ES-I3 (cell line): ENCODE data around the gene GJD3.
"Not testable (repeated sequence)": the region's sequence is repeated elsewhere in the genome, so short reads cannot be mapped to it uniquely, and the experiment has no call there.

Experiments
- H3K36me3 ChIP-seq: 2 replicates; pipeline ENCODE4 v1.6.1; 2013; ENCODE audit warnings: mild to moderate bottlenecking, low read length, control low read depth, moderate library complexity; ENCODE audit not compliant: insufficient read depth
- H3K4me1 ChIP-seq: 2 replicates; pipeline ENCODE4 v1.6.1; 2013; ENCODE audit warnings: mild to moderate bottlenecking, control low read depth, low read length; ENCODE audit not compliant: insufficient read depth
- H3K9ac ChIP-seq: 2 replicates; pipeline ENCODE4 v1.6.1; 2013; ENCODE audit warnings: low read depth, mild to moderate bottlenecking, low read length, moderate library complexity
- H3K9me3 ChIP-seq: 2 replicates; pipeline ENCODE4 v1.6.1; 2013; ENCODE audit warnings: mild to moderate bottlenecking, low read length, moderate library complexity; ENCODE audit not compliant: control insufficient read depth, insufficient read depth

The GJD3 gene, protein sequence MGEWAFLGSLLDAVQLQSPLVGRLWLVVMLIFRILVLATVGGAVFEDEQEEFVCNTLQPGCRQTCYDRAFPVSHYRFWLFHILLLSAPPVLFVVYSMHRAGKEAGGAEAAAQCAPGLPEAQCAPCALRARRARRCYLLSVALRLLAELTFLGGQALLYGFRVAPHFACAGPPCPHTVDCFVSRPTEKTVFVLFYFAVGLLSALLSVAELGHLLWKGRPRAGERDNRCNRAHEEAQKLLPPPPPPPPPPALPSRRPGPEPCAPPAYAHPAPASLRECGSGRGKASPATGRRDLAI

DNA sequence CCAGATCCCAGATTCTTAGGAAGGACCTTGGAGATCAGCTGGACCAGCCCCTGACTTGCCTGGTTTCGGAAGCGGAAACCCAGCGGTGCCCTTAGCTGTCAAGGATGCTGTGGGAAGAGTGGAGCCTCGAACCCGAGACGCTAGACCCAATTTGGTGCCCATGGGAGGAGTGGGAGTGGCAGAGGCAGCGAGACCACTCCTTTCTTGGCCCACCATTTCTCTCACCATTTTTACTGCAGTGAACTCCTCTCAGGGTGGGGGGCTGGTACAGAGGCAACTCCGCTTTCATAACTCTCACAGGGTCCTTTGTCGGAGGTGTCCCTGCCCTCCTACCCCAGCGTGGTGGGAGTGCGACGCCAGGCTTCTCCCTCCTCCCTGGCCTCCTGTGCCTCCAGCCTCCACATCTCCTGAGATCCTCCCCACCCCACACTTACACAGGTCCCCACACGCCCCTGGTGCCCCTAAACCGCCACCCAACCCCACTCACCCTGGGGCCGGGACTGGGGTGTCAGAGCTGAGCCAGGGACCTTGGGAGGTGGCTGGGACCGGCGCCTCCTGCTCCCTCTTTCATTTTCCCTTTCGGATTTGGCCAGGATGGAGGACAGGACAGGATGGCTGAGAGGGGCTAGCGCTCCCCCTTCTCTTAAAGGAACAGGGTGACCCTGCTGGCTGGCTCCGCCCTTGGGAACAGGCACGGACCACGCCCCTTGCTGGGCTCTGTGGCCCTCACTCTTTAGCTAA, at the start of gene GJD3:
Gene GJD3, minus strand, starts transcription at position 617 of the 741 bp plus-strand sequence. CDS start 922 bp downstream, outside the sequence.
- Histone ChIP-seq H3K4me1 (peaks cover 11% of the 10 kb centered on the region), H3K9ac (peak within 1 kb of the TSS; percentile 62; the same call in 1 of the 2 replicates), H3K36me3 (no peaks in the 10 kb centered on the region), H3K9me3 (no peaks in the 10 kb centered on the region)

DNA sequence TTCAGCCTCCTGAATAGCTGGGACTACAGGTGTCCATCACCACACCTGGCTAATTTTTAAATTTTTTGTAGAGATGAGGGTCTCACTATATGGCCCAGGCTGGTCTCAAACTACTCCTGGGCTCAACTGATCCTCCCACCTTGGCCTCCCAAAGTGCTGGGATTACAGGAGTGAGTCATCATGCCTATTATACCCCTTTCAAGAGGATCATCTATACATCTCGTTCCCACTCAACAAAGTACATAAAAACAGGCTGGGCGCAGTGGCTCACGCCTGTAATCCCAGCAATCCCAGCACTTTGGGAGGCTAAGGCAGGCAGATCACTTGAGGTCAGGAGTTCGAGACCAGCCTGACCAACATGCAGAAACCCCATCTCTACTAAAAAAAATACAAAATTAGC, 49.8 kb upstream of the GJD3 start:
- not testable (repeated sequence) for H3K9me3 ChIP-seq, H3K9ac ChIP-seq
- Histone ChIP-seq H3K4me1 (peaks cover 27% of the 10 kb centered on the region), H3K36me3 (peaks cover 27% of the 10 kb centered on the region)

DNA sequence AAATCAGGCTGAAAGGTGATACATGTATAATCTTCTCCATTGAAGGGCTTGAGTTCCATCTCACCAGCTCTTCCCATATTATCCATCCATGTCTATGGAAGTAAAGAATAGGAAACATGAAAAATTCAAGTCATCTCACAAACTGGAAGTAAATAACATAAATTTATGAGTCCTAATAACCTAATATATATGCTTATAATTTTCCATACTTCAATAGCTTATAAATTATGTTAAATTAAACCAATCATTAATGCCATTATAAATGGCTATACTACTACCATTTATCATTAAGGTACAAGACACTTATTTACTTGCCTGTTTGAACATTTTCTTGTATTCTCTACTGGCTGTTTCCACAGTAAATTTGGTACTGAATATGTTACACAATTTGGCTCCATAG, 48.3 kb upstream of the GJD3 start:
- no peaks in the 10 kb centered on the region for H3K9me3 ChIP-seq
- H3K36me3 ChIP-seq: peaks cover 33% of the 10 kb centered on the region
- no peak overlapping the region for H3K9ac ChIP-seq
- peaks cover 27% of the 10 kb centered on the region for H3K4me1 ChIP-seq

DNA sequence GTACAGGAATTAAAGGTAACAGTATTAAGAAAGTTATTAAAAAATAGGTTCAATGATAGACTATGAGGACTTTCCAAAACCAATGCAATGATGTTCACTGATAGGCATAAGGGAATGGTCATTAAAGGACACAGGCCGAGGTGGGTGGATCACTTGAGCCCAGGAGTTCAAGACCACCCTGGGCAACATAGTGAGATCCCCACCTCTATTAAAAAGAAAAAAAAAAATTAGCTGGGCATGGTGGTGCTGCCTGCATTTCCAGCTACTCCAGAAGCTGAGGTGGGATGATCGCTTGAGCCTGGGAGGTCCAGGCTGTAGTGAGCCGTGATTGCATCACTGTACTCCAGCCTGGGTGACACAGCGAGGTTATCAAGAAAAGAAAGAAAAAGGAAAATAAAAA, 47.3 kb upstream of the GJD3 start:
- peaks cover 38% of the 10 kb centered on the region for H3K36me3 ChIP-seq

DNA sequence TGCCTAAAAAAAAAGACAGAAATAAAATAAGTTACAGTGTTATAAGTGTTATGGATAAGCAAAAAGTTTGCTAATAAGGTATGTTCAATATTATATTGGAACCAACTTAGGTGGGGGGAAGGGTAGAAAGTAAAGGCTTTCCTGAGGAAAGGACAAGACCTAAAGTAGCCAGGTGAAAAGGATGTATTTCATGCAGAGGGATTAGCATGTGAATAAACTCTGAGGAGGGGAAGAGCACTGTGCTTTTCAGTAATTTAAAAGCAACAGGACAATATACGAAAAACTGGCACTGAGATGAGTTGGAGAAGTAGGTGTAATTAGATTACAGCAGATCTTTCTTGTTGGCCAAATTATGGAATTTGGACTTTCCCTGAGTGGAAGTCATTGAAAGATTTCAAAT, 45.5 kb upstream of the GJD3 start:
- Histone ChIP-seq H3K9me3 (no peaks in the 10 kb centered on the region), H3K4me1 (peaks cover 16% of the 10 kb centered on the region), H3K36me3 (peaks cover 52% of the 10 kb centered on the region), H3K9ac (no peak overlapping the region)

More for the DNA sequence above, 47.3 kb upstream of the GJD3 start:
- H3K9ac ChIP-seq: no peak overlapping the region
- H3K4me1 ChIP-seq: peaks cover 27% of the 10 kb centered on the region
- H3K9me3 ChIP-seq: no peaks in the 10 kb centered on the region

DNA sequence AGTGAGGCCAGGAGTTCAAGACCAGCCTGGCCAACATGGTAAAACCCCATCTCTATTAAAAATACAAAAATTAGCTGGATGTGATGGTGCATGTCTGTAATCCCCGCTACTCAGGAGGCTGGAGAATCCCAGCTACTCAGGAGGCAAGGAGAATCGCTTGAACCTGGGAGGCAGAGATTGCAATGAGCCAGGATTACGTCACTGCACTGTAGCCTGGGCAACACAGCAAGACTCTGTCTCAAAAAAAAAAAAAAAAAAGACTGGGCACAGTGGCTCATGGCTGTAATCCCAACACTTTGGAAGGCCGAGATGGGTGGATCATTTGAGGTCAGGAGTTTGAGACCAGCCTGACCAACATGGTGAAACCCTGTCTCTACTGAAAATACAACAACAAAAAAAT, 45.0 kb upstream of the GJD3 start:
- H3K36me3 ChIP-seq: peaks cover 52% of the 10 kb centered on the region

DNA sequence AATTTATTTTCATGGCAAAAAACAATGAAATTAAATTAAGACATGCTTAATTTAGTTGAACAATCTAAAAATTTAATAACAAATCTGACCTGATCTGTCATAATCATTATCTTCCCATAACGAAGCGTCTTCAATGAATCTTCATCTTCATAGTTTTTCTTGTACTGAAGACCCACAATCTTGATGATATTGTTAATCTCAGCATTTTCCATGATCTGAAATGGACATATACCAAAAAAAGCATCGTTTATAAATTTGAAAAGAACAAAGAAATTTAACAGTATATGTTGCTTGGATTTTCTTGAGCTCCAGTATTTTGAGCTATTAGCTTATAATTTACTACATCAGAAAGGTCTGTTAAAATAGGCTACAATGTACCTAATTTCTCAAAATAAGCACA, 42.9 kb upstream of the GJD3 start:
- Histone ChIP-seq H3K36me3 (peaks cover 49% of the 10 kb centered on the region), H3K4me1 (peaks cover 16% of the 10 kb centered on the region), H3K9me3 (no peaks in the 10 kb centered on the region)

More for the DNA sequence above, 45.0 kb upstream of the GJD3 start:
- H3K9ac ChIP-seq, H3K9me3 ChIP-seq: not testable (repeated sequence)
- H3K4me1 ChIP-seq: peaks cover 16% of the 10 kb centered on the region

DNA sequence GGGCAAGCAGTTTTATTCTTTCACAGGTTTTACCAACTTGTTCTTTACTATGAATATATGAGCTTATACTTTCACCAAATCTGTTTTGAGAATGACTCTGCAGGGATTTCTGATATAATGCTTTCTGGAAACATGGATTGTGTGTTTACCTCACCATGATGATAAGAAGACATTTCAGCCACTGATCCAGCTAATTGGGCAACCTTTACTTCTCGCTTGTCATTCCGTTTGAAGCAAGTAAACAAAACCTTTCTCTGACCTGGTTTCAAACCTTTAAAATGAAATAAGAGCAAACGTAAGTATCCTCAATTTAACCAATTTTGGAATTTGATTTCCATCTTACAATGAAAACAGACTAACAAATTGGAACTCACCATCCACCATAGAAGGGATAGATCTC, 39.5 kb upstream of the GJD3 start:
- Histone ChIP-seq H3K9me3 (no peaks in the 10 kb centered on the region), H3K36me3 (peaks cover 52% of the 10 kb centered on the region), H3K9ac (no peak overlapping the region), H3K4me1 (no peaks in the 10 kb centered on the region)

More for the DNA sequence above, 42.9 kb upstream of the GJD3 start:
- H3K9ac ChIP-seq: no peak overlapping the region

DNA sequence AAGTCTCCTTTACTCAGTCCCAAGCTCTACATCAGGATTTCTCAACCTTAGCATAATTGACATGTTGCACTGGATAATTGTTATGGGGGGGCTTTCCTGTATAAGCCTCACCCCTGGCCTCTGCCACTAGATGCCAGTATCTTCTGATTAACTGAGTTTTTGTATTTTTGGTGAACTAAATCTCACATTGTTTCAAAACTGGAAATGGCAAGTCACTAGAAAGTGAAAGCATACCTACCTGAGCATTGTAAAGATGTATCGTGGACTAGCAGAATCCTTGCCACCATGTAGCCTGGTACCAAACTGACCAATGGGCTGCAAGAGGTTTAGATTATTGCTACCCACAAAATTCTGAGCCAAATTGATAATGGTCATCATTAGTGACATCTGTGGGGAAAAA, 38.1 kb upstream of the GJD3 start:
- no peaks in the 10 kb centered on the region for H3K9me3 ChIP-seq
- H3K36me3 ChIP-seq: peaks cover 59% of the 10 kb centered on the region
- no peaks in the 10 kb centered on the region for H3K4me1 ChIP-seq
- no peak overlapping the region for H3K9ac ChIP-seq

DNA sequence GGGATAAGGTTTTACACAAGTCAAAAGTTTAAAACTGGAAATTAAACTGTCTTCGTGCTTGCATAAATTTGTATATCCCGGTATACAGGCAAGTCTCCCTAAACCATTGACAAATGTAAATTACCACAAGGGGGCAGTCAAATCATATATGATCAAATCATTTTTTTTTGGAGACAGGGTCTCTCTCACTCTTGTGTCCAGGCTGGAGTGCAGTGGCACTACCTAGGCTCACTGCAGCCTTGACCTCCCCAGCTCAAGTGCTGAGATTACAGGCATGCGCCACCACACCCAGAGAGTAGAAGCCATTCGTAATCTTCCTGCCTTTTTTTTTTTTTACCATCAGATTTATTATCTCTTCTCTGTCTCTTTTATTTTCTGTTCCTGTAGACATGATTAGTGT, 34.6 kb upstream of the GJD3 start:
- H3K9me3 ChIP-seq: no peaks in the 10 kb centered on the region
- no peak overlapping the region for H3K9ac ChIP-seq
- peaks cover 52% of the 10 kb centered on the region for H3K36me3 ChIP-seq
- no peaks in the 10 kb centered on the region for H3K4me1 ChIP-seq

DNA sequence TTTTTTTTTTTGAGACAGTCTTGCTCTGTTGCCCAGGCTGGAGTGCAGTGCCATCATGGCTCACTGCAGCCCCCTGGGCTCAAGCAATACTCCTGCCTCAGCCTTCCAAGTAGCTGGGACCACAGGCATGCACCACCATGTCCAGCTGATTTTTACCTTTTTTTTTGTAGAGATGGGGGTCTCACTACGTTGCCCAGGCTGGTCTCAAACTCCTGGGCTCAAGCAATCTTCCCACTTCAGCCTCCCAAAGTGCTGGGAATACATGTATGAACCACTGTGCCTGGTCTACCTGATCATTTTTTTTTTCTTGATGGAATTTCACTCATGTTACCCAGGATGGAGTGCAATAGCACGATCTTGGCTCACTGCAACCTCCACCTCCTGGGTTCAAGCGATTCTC, 22.0 kb upstream of the GJD3 start:
- H3K36me3 ChIP-seq: peaks cover 14% of the 10 kb centered on the region

DNA sequence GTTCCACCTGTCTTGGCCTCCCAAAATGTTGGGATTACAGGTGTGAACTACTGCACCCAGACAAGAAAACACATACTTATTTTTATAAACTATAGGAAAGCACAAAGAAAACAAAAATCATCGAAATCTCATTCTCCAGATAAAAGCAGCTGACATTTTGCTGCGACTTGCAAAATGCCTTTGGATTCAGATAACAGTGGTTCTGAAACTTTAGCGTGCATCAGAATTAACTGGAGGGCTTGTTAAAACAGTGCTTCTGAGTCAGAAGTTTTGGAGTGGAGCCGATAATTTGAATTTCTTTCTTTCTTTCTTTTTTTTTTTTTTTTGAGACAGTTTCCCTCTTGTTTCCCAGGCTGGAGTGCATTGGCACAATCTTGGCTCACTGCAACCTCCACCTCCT, 17.7 kb upstream of the GJD3 start:
- Histone ChIP-seq H3K4me1 (no peaks in the 10 kb centered on the region), H3K9ac (no peak overlapping the region), H3K9me3 (no peaks in the 10 kb centered on the region), H3K36me3 (no peaks in the 10 kb centered on the region; the same call in 1 of the 2 replicates)

More for the DNA sequence above, 22.0 kb upstream of the GJD3 start:
- H3K9ac ChIP-seq, H3K9me3 ChIP-seq, H3K4me1 ChIP-seq: not testable (repeated sequence)

DNA sequence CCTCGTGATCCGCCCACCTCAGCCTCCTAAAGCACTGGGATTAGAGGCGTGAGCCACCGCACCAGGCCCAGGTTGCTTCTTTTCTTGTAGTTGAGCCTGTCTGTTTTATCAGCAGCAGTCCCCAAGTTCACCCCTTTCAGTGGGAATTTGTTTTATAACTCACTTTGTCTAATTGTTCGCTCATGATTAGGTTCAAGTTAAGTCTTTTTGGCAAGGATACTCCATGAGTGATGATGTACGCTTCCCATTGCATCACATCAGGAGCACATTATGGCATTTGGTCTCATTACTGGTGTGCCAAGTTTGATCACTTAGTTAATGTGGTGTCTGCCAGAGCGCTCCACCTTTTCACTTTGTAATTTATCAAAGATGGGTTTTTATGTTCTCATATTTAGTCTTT, 14.4 kb upstream of the GJD3 start:
- Histone ChIP-seq H3K9me3 (no peaks in the 10 kb centered on the region), H3K36me3 (no peaks in the 10 kb centered on the region), H3K4me1 (no peaks in the 10 kb centered on the region), H3K9ac (no peak overlapping the region)

DNA sequence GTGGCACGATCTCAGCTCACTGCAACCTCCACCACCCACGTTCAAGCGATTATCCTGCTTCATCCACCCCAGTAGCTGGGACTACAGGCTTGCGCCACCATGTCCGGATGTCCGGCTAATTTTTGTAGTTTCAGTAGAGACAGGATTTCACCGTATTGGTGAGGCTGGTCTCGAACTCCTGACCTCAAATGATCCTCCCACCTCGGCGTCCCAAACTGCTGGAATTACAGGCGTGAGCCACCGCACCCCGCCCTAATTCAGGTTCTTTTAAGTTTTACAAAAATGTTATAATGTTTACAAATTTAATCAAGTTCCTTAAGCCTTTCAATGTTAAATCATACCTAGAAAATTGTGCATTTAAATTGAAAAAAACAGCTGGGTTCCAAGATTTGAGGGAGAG, 13.3 kb upstream of the GJD3 start:
- Histone ChIP-seq H3K9me3 (no peaks in the 10 kb centered on the region), H3K4me1 (no peaks in the 10 kb centered on the region), H3K9ac (no peak overlapping the region), H3K36me3 (no peaks in the 10 kb centered on the region)

DNA sequence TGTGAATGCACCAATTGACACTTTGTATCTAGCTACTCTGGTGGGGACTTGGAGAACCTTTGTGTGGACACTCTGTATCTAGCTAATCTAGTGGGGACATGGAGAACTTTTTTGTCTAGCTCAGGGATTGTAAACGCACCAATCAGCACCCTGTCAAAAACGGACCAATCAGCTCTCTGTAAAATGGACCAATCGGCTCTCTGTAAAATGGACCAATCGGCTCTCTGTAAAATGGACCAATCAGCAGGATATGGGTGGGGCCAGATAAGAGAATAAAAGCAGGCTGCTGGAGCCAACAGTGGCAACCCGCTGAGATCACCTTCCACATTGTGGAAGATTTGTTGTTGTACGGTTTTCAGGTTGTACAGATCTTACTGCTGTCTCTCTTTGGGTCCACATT, 12.0 kb upstream of the GJD3 start:
- H3K36me3 ChIP-seq, H3K4me1 ChIP-seq, H3K9me3 ChIP-seq, H3K9ac ChIP-seq: not testable (repeated sequence)
